HG02852 (cell line): ENCODE data around the gene ALDH1A3.
A peak's percentile ranks its signal among the peaks of the same experiment; 100 is the strongest.

Experiments
- ATAC-seq: cut with Tn5 transposase; IDR thresholded peaks from one replicate; pipeline ENCODE4 v1.9.1; 2021; ENCODE audit warnings: mild to moderate bottlenecking, moderate library complexity; ENCODE audit not compliant: unreplicated experiment

Gene ALDH1A3

DNA sequence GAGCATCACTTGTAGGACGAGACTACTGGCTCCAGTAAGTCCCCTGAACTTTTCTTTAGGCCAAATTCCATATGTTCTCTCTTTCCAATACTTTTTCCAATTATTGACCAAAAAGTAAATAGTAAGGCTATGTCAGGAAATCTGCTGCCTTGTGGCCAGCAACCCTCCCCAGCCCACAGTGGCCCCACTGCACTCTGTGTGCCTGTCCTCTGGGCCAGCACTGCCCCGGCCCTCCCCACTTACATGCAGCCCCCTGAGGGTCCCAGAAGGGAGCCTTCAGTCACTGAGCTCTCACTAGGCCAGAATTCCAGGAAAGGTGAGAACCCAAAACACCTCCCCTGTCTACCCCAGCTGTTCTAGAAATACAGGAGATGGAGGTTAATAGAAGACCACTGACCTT, 21.3 kb upstream of the ALDH1A3 start:
- no peak for ATAC-seq

DNA sequence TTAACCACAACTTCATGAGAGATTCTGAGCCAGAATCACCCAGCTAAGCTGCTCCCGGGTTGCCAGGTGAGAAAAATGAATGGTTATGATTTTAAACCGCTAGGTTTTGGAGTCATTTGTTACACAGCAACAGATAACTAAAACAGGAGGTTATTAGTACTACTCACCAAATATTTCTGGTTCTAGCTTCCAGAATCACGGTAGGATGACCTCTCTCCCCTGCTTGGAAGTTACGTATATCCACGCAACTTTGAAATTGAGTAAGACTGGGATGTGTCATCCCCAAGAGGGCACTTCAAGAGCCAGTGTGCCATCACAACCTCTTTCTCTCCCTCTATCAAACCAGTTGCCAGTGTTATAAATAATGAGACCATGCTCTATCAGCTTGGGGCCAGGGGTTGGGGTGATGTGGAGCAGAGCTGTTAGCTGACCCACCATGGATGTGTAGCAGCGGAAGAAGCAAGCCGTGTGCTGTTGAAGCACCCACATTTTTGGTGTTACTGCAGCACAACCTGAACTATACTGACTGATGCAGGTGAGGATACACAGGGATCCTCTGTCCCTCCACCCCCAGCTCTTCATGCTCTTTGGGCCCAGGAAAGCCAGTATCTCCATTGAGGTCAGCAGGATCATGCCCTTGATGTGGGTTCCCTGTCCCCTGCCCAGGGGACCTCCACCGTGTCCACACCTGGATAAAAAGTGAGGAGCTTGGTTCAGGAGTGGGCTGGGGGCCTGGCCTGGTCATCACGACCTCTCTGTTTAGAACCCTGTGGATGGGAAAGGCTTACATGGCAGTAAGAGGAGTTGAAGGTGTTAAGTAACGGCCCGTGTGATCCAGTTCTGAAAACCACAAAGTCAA, 19.4 kb upstream of the ALDH1A3 start:
- ATAC-seq = no peak

DNA sequence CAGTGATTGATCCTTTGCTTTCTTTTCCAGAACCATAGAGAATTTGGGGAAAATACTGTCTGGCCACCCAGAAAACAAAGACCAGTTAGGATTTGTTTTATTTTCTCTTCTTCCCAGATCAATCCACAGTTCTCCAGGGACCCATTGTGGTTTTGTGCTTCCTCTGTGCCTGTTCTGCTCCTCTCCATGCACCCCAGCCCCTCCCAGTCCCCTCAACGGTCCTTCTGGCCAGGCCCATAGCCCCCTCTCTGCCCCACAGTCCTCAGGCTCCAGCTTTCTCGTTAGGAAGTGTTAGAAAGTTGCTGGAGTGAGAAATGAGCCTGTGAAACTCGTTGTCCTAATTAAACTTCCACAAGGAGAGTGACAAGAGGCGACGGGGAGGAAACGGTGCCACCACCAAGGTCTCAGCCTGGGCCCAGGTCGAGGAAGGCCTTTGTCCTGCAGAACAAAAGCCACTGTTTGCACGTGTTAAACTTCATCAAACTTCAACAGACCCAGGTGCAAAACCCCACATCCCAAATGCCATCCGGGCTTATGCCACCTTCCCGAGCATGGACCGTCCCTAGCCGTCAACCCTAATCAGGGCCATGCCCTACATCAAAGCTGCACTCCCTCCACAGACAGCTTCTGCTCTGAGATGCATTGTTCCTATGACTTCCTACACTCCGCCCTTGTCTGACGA, 18.7 kb upstream of the ALDH1A3 start:
- no peak for ATAC-seq

DNA sequence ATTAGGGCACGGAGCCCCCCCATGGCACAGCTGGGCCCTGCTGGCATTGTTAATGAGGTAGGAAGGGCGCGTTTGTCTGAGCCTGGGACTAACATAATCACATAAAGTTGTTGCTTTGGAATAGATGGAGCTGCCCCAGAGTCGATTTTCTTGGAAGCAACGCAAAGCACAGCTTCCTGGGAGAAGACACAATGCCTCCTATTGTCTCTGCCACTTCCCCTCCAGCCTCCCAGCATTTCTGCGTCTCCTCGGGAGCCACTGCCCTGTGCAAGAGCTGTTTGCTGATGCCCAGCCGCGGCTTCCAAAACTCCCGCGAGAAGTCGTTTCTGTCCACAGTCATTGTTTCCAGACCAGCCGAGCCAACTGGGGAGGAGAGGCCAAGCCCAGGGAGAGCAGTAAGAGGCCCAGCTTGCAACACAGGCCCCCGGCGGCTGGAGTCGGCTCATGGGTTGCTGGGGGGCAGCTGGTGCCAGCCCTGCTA, 18.1 kb upstream of the ALDH1A3 start:
- no peak for ATAC-seq

DNA sequence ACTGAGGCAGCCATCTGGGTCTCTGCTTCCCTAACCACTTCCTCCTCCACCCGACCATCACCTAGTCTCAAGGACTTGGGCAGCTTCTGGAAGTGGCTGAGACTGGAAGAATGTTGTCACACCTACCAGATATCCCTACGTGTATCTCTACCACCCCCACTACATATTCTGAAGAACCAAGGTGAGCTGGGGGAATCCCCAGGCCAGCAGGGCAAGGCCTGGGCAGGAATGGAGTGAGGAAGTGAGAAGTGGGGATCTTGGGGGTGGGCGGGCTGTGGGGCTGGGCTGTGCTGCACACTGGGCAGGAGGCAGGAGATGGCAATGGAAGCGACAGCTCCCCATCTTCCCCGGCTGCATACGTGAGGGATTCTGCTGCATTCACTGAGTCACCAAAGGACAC, 17.5 kb upstream of the ALDH1A3 start:
- no peak for ATAC-seq

DNA sequence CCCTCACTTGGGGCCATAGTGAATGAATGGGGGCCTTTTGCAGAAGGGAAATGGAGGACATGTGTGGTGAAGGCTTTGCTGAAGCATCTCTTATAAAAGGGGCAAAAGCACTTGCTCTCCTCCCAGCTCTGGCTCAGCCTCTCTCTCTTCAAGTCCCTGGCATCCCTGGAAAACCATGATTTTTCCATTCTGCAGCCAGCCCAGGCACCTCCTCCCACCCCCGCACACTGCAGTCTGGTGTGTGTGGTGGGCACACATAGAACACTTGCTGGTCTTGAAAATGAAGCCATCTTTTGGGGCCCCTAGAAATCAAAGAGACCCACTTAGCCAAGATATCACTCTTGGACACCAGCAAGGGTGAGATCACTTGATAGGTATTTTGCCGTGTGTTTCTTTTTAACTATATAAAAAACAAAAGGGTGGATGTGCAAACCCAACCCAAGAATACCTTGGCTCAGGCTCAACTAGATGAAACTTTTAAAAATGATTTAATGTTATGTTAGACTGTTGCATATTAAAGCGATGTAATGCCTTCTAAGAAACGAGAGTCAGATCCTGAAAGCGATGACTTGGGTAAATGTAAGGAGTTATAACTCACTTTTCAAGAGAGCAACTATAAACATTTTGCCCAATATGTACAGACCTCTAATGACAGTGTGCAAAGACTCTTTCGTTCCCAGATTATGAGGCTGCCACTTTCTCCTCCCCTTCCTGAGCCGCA, 16.4 kb upstream of the ALDH1A3 start:
- ATAC-seq = no peak

DNA sequence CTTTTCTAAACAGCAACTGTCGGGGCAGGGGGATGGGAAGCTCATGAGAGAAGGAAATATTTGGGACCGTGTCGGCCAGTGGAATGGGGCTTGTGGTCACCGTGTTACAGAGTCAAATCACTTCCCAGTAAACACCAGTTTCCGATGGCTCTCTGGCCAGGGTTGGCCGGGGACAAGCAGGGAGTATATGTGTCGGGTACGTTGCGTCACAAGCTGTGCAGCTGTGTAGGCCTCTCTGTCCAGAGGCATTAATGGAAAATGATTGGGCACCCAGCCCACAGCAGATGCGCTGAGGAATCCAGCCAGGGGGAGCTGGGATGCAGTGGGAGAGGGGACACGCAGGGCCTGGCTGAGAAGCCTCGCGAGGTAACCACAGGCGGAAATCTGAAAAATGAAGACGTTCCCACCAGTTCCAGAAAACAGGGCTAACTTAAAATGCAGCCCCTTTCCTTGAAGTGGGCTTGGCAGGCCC, 15.8 kb upstream of the ALDH1A3 start:
- no peak for ATAC-seq

DNA sequence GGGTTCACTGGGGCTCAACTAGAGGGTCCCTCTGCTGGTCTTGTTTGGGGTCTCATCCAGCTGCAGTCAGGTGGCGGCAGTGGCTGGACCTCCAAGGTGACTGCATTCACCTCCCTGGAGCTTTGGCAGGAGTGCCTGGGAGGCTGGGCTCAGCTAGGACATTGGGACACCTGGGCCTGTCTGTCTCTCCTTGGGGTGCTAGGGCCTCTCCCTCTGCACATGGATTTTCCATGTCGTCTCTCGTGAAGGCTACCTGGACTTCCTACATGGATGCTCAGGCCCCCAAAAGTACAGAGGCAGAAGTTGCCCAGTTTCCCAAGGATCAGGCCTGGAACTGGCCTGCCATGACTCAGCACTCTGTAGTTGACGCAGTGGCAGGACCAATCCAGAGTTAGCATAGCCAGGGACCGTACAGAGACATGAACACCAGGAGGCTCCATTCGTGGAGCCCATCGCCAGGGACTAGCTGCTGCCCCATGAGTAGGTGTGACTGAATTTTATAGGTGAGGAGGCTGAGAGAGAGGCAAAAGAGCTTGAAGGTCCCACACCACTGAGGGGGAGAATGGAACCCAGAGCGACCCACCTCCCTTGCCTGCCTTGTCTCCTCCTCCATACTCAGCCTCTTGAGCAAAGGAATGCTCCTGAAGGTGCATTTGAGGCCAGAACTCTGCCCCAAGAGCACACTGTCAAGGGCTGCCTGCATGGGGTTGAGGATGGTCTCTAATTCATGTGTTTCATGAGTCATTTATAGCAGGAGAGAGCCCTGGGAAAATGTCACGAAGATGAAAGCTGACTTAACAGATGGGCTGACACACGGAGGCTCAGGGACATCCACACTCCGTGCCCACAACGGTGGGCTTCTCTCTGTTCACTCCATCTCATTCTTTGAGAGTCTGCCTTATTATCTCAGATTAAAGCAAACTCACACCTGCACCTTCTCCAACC, 13.0 kb upstream of the ALDH1A3 start:
- ATAC-seq = no peak

DNA sequence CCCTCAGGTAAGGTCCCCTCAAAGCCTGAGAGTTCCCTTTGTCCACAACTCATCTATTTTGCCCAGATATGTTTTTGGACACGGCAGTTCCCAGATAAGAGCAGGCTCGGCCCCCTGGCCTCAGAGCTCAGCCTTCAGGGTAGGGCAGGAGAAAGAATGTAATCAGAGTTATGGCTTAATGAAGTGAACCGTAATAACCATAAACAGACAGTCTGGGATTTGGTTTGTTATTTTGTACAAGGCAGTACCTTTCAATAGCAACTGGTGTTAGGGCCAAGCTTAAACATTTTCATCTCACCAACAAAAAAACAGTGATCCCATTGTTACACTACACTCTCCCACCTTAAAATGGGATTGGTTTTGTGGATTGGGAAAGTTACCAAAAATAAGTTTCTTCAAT, 12.2 kb upstream of the ALDH1A3 start:
- no peak for ATAC-seq

DNA sequence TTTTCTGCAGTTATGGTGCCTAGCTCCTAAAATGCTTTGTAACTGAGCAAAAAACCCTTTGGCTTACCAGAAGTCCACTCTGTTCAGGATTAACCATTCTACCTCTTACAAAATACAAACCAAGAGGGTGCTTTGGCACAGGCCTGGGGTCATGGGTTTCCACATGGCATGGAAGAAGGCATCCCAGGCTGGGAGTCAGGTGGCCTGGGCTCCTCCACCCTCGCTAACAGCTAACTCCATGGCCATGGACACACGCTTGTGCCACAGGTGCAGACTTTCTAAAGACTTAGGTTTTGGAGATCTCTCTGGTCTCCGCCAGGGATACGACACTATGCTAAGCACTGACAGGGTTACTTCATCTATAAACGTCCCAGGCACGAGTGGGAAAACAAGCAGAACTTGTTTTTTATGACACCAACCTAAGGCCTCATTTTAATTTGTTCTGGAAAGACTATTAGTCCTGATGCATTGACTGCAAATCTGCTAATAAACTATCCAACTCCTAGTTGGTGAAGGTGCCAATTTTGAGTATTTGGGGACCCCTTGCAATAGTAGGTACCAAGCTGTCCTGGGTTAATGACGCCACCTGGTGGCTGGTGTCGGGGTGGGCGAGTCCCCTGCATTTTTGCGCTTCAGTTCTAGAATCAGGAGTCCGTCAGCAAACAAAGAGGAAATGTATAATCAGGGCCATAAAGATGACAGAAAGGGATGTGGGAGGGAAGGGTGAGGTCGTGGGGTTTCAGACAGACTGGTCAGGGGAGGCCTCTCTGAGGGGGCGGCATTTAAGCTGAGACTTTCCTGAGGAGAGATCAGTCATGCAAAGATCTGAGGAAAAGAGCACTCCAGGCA, 10.3 kb upstream of the ALDH1A3 start:
- no peak for ATAC-seq

DNA sequence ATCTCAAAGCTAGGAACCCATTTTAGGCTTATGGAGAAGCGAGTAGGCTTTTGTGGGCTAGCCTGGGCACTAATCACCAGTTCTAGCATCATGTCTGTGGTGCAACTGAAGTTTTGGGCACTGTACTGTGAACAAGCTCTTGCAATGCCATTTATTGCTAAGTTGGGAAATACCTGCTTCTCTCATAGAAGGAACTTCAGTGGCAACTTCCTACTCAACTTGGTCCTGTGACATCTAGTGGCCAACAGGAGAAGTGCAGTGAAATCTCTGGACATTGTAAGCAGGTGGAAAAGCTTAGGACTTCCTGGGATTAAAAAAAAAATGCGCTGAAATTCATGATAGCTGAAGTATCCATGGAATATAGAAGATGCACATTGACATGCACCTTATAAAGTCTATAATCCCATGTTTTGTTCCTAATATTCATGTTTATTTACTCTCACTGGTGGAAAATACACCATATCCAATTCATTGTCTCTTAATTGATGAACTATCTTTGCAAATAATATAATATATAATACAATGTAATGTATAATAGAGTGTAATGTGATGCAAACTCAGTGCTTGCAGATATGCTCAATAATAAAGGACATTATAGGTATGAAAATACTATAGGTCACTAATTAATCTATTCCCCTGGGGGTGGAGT, 6.5 kb upstream of the ALDH1A3 start:
- peak; percentile 57 for ATAC-seq

DNA sequence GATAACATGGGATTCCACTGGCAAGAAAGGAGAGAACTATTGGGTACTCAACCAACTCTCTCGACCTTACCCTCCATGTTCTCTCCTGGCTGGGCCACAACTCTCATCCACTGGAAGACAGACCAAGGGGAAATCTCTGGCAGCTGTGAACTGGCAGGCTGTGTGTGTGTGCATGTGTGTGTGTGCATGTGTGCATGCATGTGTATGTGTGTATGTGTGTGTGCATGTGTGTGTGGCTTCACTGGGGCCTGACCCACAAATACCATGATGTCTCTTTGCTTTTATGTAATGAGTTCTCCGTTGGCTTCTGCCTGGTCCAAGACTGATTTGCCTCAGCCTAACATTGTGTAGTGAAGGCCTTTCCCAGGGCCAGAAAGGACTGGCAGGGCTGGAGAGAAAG, 4.1 kb upstream of the ALDH1A3 start:
- no peak for ATAC-seq

DNA sequence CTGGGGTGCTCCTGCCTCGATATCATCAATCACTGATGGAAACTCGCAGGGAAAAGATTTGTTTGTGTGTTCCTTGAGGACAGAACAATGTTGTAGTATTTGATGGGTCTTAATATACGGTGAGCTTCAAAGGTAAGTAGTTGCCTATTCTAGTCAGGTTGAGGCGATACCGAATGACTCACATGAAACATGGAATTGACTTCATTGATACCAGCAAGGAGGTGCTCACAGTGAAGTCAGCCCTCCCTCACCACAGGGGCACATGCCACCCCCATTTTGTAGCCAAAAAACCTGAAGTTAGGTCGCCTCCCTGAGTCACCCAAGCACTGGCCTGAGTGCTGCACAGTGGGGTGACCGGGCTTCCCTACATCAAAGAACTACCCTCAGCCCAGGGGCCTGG, 3.7 kb upstream of the ALDH1A3 start:
- no peak for ATAC-seq

DNA sequence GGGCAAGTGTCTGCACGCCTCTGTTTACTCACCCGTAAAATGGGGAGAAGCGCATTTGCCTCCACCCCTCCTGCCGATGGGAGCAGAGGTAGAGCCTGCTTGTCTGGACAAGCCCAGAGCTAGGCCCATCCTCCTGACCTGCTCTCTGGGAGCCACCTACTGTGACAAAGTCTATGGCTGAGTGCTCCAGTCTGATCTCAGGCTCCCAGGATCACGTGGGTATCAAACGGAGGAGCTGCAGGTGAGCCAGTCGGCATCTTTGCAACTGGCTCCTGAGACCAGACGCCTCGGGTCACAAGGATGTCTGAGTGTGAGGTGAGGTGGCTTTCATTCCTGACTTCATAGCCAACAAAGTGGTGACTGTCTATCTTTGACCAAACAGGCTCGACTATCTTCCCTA, 2.1 kb upstream of the ALDH1A3 start:
- no peak for ATAC-seq

DNA sequence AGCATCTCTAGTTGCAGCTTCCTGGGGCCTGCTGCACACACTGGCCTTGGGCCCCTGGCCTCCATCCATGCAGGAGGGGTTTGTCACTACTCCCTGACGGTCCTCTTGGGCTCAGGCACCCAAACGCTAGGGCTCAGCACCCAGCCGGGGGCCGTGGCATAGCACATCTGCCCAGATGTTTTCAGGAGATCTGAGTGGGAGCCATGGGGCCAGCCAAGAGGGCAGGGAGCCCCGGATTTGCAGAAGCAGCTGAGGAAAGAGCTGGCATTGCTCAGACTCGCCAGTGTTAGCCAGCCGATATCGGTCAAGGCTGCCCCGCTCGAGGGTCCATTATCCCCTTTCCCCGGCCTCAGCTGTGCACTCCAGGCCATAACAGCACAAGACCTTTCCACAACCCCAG, 1.5 kb upstream of the ALDH1A3 start:
- no peak for ATAC-seq

DNA sequence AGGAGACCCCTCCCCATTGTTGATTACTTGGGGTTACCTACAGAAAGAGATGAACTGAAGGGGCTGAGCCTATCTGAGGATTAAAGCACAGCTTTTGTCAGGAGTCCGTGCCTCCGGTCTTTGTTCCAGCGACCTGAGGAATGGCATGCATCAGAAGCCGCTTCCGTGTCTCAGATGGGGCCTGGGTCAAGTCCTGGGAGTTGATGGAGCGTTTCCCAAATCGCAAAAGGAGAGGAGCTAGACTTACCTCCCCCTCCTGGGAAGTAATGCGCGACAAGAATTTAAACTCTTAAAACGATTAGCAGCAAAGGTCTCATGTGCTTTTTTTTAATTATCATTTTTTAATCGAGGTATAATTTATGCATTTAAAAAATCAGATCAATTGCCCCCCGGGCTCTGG, 983 bp upstream of the ALDH1A3 start:
- ATAC-seq = no peak

DNA sequence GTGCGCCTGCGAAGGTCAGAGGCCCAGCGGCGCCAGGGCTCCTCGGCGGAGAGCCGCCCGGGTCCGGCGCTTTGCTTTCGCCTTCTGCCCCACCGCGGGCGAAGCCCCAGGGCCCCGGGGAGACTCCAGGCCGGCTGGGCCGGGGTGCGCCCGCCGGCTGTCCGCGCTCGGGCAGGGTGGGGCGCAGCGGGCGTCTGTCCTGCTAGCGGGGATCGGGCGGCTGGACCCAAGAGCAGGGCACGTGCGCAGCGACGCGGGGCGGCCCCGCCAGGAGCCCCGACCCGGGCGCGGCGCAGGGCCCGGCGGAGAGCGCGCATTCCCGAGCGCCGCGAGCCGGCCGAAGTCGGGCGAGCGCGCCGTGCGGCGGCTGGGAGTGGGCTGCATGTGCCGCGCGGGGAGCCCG, 569 bp upstream of the ALDH1A3 start:
- ATAC-seq = no peak

DNA sequence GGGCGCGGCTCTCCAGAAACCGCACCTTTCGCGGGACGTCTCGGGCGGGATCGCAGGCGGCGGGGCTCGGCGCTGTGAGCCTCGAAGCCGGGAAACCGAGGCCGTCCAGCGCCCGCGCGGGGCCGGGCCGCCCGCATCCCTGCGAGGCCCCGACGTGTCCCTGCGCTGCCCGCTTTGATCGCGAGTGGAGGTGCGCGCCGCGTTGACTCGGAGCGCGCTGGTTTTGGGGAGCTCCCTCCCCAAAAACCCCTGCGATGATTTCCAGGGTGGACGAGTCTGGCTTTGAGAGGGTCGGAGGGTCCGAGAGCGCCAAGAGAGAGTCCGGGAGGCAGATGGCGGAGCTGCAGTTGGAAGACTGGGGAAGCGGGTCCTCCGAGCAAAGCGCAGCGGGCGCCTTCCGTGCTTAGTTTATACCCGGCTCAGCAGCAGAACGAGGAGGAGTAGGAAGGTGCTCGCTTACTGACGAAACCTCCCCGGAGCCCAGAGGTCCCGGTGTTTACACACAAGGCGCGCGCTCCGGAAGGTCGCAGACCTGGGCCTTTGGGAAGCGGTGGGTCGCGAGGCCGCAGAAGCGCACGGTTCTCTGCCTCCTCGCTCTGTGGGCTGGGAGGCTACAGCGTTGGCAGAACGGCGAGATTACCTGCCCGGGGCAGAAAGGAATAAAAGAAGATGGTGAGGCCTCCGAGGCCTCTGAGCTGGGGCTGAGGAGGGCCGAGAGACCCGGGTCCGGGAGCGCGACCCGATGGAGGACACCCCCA, 687 bp downstream of the ALDH1A3 start:
- no peak for ATAC-seq
